Stomach smooth muscle (tissue), 2 donors: ENCODE data around the gene DNAJC5.

Experiments used
- H3K27ac ChIP-seq: one replicate; pipeline ENCODE4 v1.7.0; 2013; ENCODE audit warnings: mild to moderate bottlenecking, low read length, inconsistent platforms
- H3K27me3 ChIP-seq, 2 donors: one replicate each; pipeline ENCODE4 v1.7.0; 2013; ENCODE audit warnings: low read length in 2 of 2; ENCODE audit not compliant: insufficient read depth in 2 of 2, control insufficient read depth in 1 of 2
- H3K36me3 ChIP-seq, 2 donors: one replicate each; pipeline ENCODE4 v1.7.0; 2013; ENCODE audit warnings: low read length in 2 of 2; ENCODE audit not compliant: control insufficient read depth in 2 of 2, insufficient read depth in 2 of 2
- H3K4me1 ChIP-seq: one replicate; pipeline ENCODE4 v1.7.0; 2013; ENCODE audit warnings: low read length; ENCODE audit not compliant: control insufficient read depth, insufficient read depth
- H3K4me3 ChIP-seq, 2 donors: one replicate each; pipeline ENCODE4 v1.7.0; 2013; ENCODE audit warnings: low read length in 2 of 2
- H3K9ac ChIP-seq, 2 donors: one replicate each; pipeline ENCODE4 v1.7.0; 2013; ENCODE audit warnings: low read length in 2 of 2, mild to moderate bottlenecking in 1 of 2
- H3K9me3 ChIP-seq, 2 donors: one replicate each; pipeline ENCODE4 v1.7.0; 2013; ENCODE audit warnings: low read length in 2 of 2; ENCODE audit not compliant: control insufficient read depth in 2 of 2
- donor health status: healthy.
- donor health status: Pancreatic carcinoma.

Gene DNAJC5

DNA sequence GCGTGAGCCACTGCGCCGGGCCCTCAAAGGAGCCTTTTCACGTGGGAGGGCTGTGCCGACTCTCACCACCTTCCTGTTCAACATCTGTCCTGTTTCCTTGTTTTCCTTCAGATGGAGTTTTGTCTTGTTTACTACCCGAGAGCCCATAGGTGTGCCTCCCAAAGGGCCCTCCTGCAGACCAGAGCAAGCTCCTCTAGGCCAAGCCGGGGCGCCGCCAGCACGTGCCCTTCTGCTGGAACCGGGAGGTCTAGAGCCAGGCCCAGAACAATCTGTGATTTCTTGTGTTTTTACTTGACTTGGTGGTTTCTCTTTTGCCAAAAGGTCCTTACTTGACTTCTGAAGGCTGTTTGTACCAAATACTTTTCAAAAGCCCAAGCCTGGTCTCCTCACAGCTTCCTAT lies 8.0 kb upstream of the DNAJC5 start:
- Histone ChIP-seq H3K9ac (no peak overlapping the region), H3K27ac (no peak overlapping the region), H3K4me3 (no peak overlapping the region), H3K4me1 (no peaks in the 10 kb centered on the region), H3K9me3 (no peaks in the 10 kb centered on the region), H3K36me3 (peaks cover 44% of the 10 kb centered on the region in 2 donors), H3K27me3 (no peaks in the 10 kb centered on the region)

DNA sequence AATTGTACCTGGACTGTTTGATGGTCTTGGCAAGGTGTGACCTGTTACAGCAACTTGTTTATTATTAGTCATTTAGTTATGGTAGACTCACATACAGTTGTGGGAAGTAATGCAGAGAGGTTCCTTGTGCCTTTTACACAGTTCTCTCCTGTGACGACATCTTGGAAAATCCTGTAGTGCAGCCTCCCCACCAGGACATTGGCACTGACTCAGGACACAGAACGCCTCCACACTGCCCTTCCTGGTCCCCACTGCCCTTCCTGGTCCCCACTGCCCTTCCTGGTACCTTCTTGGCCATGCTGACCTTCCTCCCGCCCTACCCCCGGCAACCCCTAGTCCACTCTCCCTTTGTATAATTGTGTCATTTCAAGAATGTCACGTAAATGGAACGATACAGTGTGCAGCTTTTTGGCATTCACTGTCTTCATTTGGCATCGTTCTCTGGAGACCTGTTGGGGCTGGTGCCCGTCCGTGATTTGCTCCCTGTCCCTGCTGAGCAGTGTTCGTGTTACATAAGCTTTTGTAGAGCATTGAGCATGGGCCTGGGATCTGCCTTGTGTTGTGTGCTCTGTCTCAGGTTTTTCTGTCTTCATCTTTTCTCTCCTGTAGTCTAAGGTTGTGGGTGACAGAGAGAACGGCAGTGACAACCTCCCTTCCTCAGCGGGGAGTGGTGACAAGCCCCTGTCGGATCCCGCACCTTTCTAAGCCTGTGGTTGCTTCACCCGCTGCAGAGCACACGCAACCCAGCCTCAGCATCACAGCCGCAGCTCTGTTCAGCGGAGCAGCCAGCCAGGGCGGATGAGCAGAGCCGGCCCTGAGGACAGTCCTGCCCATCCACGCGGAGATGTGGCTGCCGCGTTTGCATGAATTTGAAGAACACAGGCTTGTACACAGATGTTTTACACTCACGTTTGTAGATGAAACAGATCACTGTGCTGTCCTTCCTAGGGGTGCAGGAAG lies 5.4 kb upstream of the DNAJC5 start:
- Histone ChIP-seq H3K36me3 (peaks cover 32 to 35% of the 10 kb centered on the region in 2 donors), H3K9ac (no peak overlapping the region), H3K27ac (no peak overlapping the region), H3K9me3 (no peaks in the 10 kb centered on the region), H3K4me1 (peaks cover 7% of the 10 kb centered on the region), H3K4me3 (no peak overlapping the region), H3K27me3 (no peaks in the 10 kb centered on the region)

DNA sequence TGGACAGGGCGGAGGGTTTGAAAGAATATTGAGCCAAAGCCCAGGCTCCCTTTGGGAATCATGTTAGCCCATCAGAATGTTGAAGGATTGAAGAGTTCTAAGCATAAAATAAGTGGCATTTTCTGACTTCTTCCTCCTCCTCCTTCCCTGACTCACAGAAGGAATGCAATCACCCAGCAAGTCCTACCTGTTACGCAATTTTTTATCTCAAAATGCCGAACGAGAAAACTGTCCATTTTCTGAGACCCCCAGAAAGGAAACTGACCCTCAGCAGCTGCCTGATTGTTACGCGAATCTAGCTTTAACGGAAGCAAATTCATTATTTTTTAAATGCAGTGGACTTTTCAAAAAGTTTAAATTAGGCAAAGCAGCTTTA lies 4.7 kb upstream of the DNAJC5 start:
- Histone ChIP-seq H3K27me3 (no peaks in the 10 kb centered on the region), H3K27ac (no peak overlapping the region), H3K36me3 (peaks cover 29 to 35% of the 10 kb centered on the region in 2 donors), H3K4me1 (peaks cover 7% of the 10 kb centered on the region), H3K9ac (no peak overlapping the region), H3K9me3 (no peaks in the 10 kb centered on the region), H3K4me3 (no peak overlapping the region)

DNA sequence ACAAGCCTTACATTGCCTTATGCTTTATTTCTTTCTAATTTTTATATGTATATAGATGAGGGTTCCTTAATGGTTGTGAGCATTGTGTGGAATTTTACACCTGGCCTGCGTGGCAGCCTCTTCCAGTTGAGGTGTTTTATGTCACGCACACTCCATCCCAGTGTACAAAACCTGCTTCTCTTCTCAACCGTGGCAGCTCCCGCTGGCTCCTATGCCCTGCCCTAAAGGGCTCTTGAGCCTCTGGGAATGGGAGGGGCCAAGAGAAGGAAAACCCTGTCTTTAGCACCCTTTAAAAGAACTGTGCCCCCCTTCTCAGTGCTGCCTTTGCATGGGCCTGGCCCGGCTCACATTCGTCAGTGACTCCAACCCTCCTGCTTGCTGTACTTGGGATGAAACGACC lies 4.3 kb upstream of the DNAJC5 start:
- Histone ChIP-seq H3K9ac (no peak overlapping the region), H3K9me3 (no peaks in the 10 kb centered on the region), H3K27me3 (no peaks in the 10 kb centered on the region), H3K27ac (no peak overlapping the region), H3K4me3 (no peak overlapping the region), H3K4me1 (peaks cover 7% of the 10 kb centered on the region), H3K36me3 (peaks cover 29 to 33% of the 10 kb centered on the region in 2 donors)

DNA sequence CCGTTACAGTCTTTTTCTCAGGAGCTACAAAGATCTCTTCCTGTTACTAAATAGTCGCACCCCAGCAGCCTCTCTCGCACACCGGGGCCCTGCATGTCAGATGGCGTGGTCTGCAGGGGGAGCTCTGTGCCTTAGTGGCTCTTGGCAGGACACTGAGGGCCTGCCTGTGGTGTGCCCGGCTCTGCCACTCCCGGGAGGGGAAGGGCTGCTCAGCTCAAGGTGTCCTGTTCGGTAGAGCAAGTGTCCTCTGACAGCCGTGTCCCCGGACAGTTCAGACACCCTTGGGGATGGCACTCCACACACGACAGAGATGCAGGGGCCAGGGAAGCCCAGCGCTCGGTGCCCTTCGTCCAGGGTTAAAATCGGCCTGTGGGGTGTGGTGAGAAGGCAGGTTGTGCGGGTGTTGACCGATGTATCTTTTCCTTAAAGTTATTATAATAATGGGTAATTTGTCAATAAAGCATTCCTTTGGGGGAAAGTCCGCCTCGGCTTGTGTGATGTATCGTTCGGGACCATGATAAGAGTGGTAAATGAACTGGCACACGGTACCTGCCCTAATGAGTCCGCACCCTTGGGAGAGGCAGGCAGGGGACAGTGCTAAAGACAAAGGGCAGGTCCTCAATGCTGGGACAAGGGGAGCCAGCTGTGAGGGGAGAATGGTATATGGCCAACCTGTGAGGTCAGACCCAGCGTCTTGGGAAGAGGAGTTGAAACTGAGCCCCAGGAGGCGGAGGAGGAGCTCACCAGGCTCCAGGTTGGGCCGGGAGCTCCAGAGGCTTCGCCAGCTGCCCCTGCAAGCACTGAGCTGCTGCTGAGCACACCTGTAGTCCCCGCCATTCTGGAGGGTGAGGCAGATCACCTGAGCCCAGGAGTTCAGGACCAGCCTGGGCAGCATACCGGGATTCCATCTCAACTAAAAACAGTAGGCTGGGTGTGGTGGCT lies 3.6 kb upstream of the DNAJC5 start:
- Histone ChIP-seq H3K27me3 (no peaks in the 10 kb centered on the region), H3K36me3 (peaks cover 29 to 30% of the 10 kb centered on the region in 2 donors), H3K4me1 (peaks cover 13% of the 10 kb centered on the region), H3K9ac (no peak overlapping the region), H3K9me3 (no peaks in the 10 kb centered on the region), H3K4me3 (no peak overlapping the region), H3K27ac (no peak overlapping the region)

DNA sequence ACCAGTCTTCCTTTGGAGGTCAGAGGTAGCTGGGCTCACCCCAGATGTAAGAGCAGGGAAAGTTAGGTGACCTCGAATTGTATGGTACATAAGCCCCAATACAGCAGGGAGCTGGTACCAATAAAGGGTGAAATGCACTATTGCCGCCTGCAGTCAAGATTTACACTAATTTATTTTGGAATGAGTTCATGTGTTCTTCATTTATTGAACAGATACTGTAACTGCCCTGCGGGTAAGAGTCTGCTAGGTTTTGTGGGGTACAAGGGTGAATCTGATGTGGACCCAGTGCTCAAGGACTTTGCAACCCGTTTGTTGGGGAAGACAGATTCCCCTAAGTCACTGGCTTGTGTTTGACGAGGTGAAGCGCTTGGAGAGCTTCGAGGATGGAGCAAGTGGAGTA lies 2.5 kb upstream of the DNAJC5 start:
- H3K9ac ChIP-seq: no peak overlapping the region
- H3K4me1 ChIP-seq: peaks cover 21% of the 10 kb centered on the region
- peaks cover 25 to 27% of the 10 kb centered on the region in 2 donors for H3K36me3 ChIP-seq
- H3K27ac ChIP-seq: no peak overlapping the region
- H3K9me3 ChIP-seq: no peaks in the 10 kb centered on the region
- no peaks in the 10 kb centered on the region for H3K27me3 ChIP-seq
- H3K4me3 ChIP-seq: no peak overlapping the region

- Histone ChIP-seq H3K9me3 (no peaks in the 10 kb centered on the region), H3K9ac (peak overlapping the region; percentile 22 to 29), H3K4me3 (peak overlapping the region; percentile 35 to 77), H3K4me1 (peaks cover 23% of the 10 kb centered on the region), H3K27ac (no peak overlapping the region), H3K36me3 (peaks cover 20 to 21% of the 10 kb centered on the region in 2 donors), H3K27me3 (no peaks in the 10 kb centered on the region)
These were observed 948 bp upstream of the DNAJC5 start for GRCh38 chr20:63893999-63894357.

DNA sequence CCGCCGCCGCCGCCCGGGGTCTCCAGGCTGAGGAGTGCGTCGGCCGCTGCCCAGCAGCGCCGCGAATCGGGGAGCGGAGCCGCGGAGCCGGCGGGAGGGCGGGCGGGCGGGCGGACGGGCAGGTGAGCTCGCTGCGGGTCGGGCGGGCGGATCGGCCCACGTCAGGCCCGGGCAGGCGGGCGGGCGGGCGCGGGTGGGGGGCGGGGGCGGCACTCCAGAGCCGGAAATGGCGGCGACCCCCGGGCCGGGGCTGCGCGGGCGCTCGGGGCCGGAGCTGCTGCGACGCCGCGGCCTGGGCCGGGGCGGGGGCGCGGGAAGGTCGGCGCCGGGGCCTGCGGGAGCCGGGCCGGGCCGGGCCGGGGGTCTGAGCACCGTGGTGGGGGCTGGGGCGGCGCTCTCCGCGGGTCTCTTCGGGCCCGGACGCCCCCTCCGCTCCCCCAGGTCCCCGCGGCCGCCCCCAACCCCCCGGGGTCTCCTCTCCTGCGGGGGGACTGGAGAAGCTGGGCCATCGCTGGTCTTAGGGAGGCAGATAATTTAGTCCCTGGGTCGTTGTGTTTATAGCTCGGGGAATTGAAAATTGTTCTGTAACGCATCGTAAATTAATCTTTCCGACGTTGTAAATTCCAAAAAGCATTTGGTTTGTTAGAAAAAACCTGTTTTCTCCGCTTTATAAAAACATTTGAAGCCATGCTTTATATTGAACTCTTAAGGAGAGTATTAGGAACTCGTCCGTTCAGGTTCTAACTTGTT lies 451 bp downstream of the DNAJC5 start:
- Histone ChIP-seq H3K4me1 (peaks cover 23% of the 10 kb centered on the region), H3K36me3 (peaks cover 8 to 9% of the 10 kb centered on the region in 2 donors), H3K9me3 (no peaks in the 10 kb centered on the region), H3K4me3 (peak overlapping the region; percentile 71 to 77), H3K27me3 (no peaks in the 10 kb centered on the region), H3K27ac (peak overlapping the region; percentile 31), H3K9ac (peak overlapping the region; percentile 37 to 81)

DNA sequence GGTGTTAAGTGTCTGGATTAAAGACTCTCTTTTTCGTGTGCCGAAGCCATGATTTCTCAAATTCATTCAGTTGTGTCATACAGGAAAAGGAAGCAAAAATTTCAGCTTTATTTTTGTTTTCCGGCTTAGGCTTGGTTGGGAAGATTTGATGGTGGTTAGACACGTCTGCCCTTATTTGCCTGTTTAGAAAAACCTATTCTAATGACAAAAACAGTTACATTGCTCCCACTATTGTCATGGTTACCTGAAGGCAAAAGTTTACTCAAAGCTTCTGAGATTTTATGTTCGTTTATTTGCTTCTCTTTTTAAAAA lies 982 bp downstream of the DNAJC5 start:
- H3K27ac ChIP-seq: peak overlapping the region; percentile 31

More for the DNA sequence above, 982 bp downstream of the DNAJC5 start:
- Histone ChIP-seq H3K4me3 (peak overlapping the region; percentile 59 to 71), H3K36me3 (peaks cover 4 to 5% of the 10 kb centered on the region in 2 donors), H3K4me1 (peaks cover 23% of the 10 kb centered on the region), H3K27me3 (no peaks in the 10 kb centered on the region), H3K9ac (peak overlapping the region; percentile 37 to 81), H3K9me3 (no peaks in the 10 kb centered on the region)
